H7 (cell line): Measurements from ENCODE around the gene CACNB4. TPM values are rescaled to one million over a fixed set of nuclear protein-coding genes. Genes with fewer than 3 reads are reported as not detected.

ENCODE experiments used
- DNase-seq: peaks from one replicate; pipeline ENCODE4 v3.0.0; 2012
- H3K27me3 ChIP-seq: 2 replicates; pipeline ENCODE4 v1.6.0; 2011; ENCODE audit warnings: mild to moderate bottlenecking, low read length; ENCODE audit not compliant: control insufficient read depth, insufficient read depth
- H3K36me3 ChIP-seq: replicated peaks from 2 replicates; pipeline ENCODE4 v1.5.1; 2011; ENCODE audit warnings: low read length; ENCODE audit not compliant: control insufficient read depth, insufficient read depth
- H3K4me3 ChIP-seq: 2 replicates; pipeline ENCODE4 v1.5.1; 2011; ENCODE audit warnings: low read depth, mild to moderate bottlenecking, control low read depth, low read length, moderate library complexity; ENCODE audit not compliant: insufficient read depth
- total RNA-seq: library from RNA; depleted of rRNA; stranded (reverse); fragments of >200 nt; shearing (Covaris generic); gene quantifications from 2 replicates; pipeline ENCODE4 v1.2.3, GENCODE V29; 2014; rRNA removed

The CACNB4 gene
- total RNA-seq, 1 experiment from 2014 or later = 0.83 TPM

GRCh38 chr2:151791545-151791944 lies 307.3 kb downstream of the CACNB4 start:
- no peaks in the 10 kb centered on the region for H3K27me3 ChIP-seq
- no peak overlapping the region for H3K4me3 ChIP-seq
- DNase-seq = no peak
- 0 out of 2 replicates have a peak, but pooled peaks cover 1% of the 10 kb centered on the region for H3K36me3 ChIP-seq

- no peak for DNase-seq
- H3K4me3 ChIP-seq = no peak overlapping the region
- H3K36me3 ChIP-seq = 0 out of 2 replicates have a peak, but pooled peaks cover 1% of the 10 kb centered on the region
- no peaks in the 10 kb centered on the region for H3K27me3 ChIP-seq
Observed at GRCh38 chr2:151790689-151791088, 308.2 kb downstream of the CACNB4 start.

- no peak for DNase-seq
- Histone ChIP-seq H3K27me3 (no peaks in the 10 kb centered on the region), H3K4me3 (no peak overlapping the region), H3K36me3 (peaks cover 1% of the 10 kb centered on the region; the same call in 1 of the 2 replicates)
Observed at GRCh38 chr2:151789055-151789834, 309.6 kb downstream of the CACNB4 start.

GRCh38 chr2:151786483-151786882 lies 312.4 kb downstream of the CACNB4 start:
- Histone ChIP-seq H3K4me3 (no peak overlapping the region), H3K36me3 (peaks cover 1% of the 10 kb centered on the region), H3K27me3 (no peaks in the 10 kb centered on the region)
- DNase-seq = no peak

GRCh38 chr2:151786077-151786476 lies 312.8 kb downstream of the CACNB4 start:
- Histone ChIP-seq H3K36me3 (peaks cover 1% of the 10 kb centered on the region), H3K27me3 (no peaks in the 10 kb centered on the region), H3K4me3 (no peak overlapping the region)
- DNase-seq = no peak

GRCh38 chr2:151783133-151783520 lies 315.7 kb downstream of the CACNB4 start:
- DNase-seq = no peak
- H3K4me3 ChIP-seq = no peak overlapping the region
- no peaks in the 10 kb centered on the region for H3K27me3 ChIP-seq

More at GRCh38 chr2:151783133-151783520, 315.7 kb downstream of the CACNB4 start:
- no peaks in the 10 kb centered on the region; the same call in none of the 2 replicates for H3K36me3 ChIP-seq

Other genes starting within 250 kb of the CACNB4 start
- 7.8 and 11.6 TPM in 2 replicates for gene STAM2, start 76.7 kb upstream of the CACNB4 start, total RNA-seq
- gene FMNL2, start 236.1 kb upstream of the CACNB4 start, total RNA-seq = 20.0 and 32.7 TPM in 2 replicates